Ovary (tissue), 9 donors: Measurements from ENCODE around the gene ESYT2. TPM values are rescaled to one million over a fixed set of nuclear protein-coding genes. Genes with fewer than 3 reads are reported as not detected.

Source experiments
- DNase-seq, 5 donors: peaks; one replicate each; pipeline ENCODE4 v3.0.0-alpha.2; 2019 to 2020
- H3K27ac ChIP-seq, 2 donors: fragments of 200-600 bp; one replicate each; pipeline versions ENCODE4 v1.5.1 to v1.8.0; 2019 to 2022
- H3K27me3 ChIP-seq: fragments of 200-600 bp; one replicate; pipeline ENCODE4 v1.8.0; 2022
- H3K36me3 ChIP-seq: fragments of 200-600 bp; sonication (generic); one replicate; pipeline ENCODE4 v1.5.1; 2019
- H3K4me1 ChIP-seq: one replicate; pipeline ENCODE4 v1.8.1; 2013; ENCODE audit warnings: mild to moderate bottlenecking, moderate library complexity; ENCODE audit not compliant: insufficient read depth
- H3K4me3 ChIP-seq: fragments of 200-600 bp; sonication (generic); one replicate; pipeline ENCODE4 v1.5.1; 2017
- H3K9me3 ChIP-seq, 2 donors: fragments of 200-600 bp in 1 of 2; sonication (generic) in 1 of 2; one replicate each; pipeline versions ENCODE4 v1.5.1 to v1.8.1; 2013 to 2019; ENCODE audit warnings: mild to moderate bottlenecking in 1 of 2, moderate library complexity in 1 of 2
- CTCF ChIP-seq, 3 donors: fragments of 450-650 bp in 2 of 3; fragments of 200-600 bp in 1 of 3; IDR thresholded peaks; one replicate each; pipeline versions ENCODE4 v1.5.1 to v1.8.0; 2016 to 2022; ENCODE audit warnings: antibody characterized with exemption in 3 of 3, mild to moderate bottlenecking in 1 of 3
- EP300 ChIP-seq: sonication (generic); formaldehyde crosslinking; IDR thresholded peaks from one replicate; pipeline ENCODE4 v1.6.1; 2017; ENCODE audit warnings: antibody characterized with exemption
- POLR2A ChIP-seq: fragments of 450-650 bp; IDR thresholded peaks from one replicate; pipeline ENCODE4 v1.6.1; 2017; ENCODE audit warnings: antibody characterized with exemption, mild to moderate bottlenecking, moderate library complexity
- WGBS, 3 donors: extraction: QIAGEN DNeasy Blood & Tissue Kit in 1 of 3; methylation state at CpG; one replicate each; pipeline versions ENCODE4 v1.1.5 to v1.1.7; 2013 to 2017; 5-methylcytosine and 5-hydroxymethylcytosine counted together
- intact Hi-C, 4 donors: fragments of 100-400 bp; cut with DNase I; formaldehyde crosslinking; loops; one replicate each; pipeline versions ENCODE4 v1.11.0 to v1.15.1; 2022 to 2023
- polyA plus RNA-seq, 2 donors: library from polyadenylated mRNA; stranded (reverse); fragments of 200-250 nt in 1 of 2; fragments of 350-450 nt in 1 of 2; fragmentation: Illumina TruSeq in 1 of 2; extraction: RNeasy Lipid Tissue Mini Kit (QIAGEN cat#74804) in 1 of 2; gene quantifications; one replicate each; pipeline ENCODE4 v1.2.3, GENCODE V29; 2013 to 2014
- total RNA-seq, 7 donors: library from RNA; depleted of rRNA in 2 of 7; stranded (reverse); fragments of >200 nt in 2 of 7; fragmentation: NEBNext Ultra II Directional in 3 of 7; extraction: Animal tissue kit (Norgen Biotek cat#: 25700) in 3 of 7; gene quantifications; one replicate each; pipeline versions ENCODE4 v1.1.0 to v1.2.4, GENCODE V29; 2016 to 2023
- donor health status: DM: no; HTN: no; CAD: no; lungs with moderate emphysema.
- donor health status: DM: no; HTN: no; CAD: no.
- donor health status: Bipolar disorder and iron deficiency.
- donor health status: DM: yes; HTN: yes; CAD: no.
- donor health status: DM: no; HTN: no; CAD: no.
- donor health status: DM: yes; HTN: yes; CAD: no.

ESYT2 gene
- total and polyA plus RNA-seq, 9 donors = 42.7 to 147 (median 91.6) TPM

GRCh38 chr7:158738841-158739240 is 90.5 kb downstream of the ESYT2 start:
- TF ChIP-seq CTCF (IDR thresholded peaks at IDR 0.05) (no peak), POLR2A (no peak)
- Histone ChIP-seq H3K27ac (no peak overlapping the region), H3K36me3 (no peaks in the 10 kb centered on the region)

GRCh38 chr7:158737064-158737695 is 92.1 kb downstream of the ESYT2 start:
- 78 to 85% (median 84%) methylated on average over 19 of the region's 19 CpGs for WGBS, 3 donors
- H3K27me3 ChIP-seq = no peaks in the 10 kb centered on the region
- H3K36me3 ChIP-seq = no peaks in the 10 kb centered on the region
- H3K4me1 ChIP-seq = peaks cover 5% of the 10 kb centered on the region
- H3K27ac ChIP-seq = no peak overlapping the region
- no peak overlapping the region for H3K4me3 ChIP-seq
- intact Hi-C loops = loop anchor here in 1 of 4 donors (10.0 kb wide), 1 partner anchor 78 kb away; no protein-coding TSS in a partner anchor
- no peak for DNase-seq
- H3K9me3 ChIP-seq = no peaks in the 10 kb centered on the region
- TF ChIP-seq POLR2A (no peak), CTCF (IDR thresholded peaks at IDR 0.05) (no peak), EP300 (no peak)

More at GRCh38 chr7:158738841-158739240, 90.5 kb downstream of the ESYT2 start:
- intact Hi-C loops = loop anchor here in 1 of 4 donors (10.0 kb wide), 1 partner anchor 76 kb away; no protein-coding TSS in a partner anchor
- DNase-seq = no peak
- Histone ChIP-seq H3K4me3 (no peak overlapping the region), H3K4me1 (peaks cover 5% of the 10 kb centered on the region), H3K27me3 (no peaks in the 10 kb centered on the region), H3K9me3 (no peaks in the 10 kb centered on the region)
- 77 to 89% (median 78%) methylated on average over 15 of the region's 15 CpGs for WGBS, 3 donors

GRCh38 chr7:158735935-158736334 is 93.4 kb downstream of the ESYT2 start:
- Histone ChIP-seq H3K27ac (no peak overlapping the region), H3K36me3 (no peaks in the 10 kb centered on the region)
- 33 to 81% (median 68%) methylated on average over 12 of the region's 12 CpGs for WGBS, 3 donors

GRCh38 chr7:158734861-158735260 is 94.4 kb downstream of the ESYT2 start:
- intact Hi-C loops = loop anchor here in 1 of 4 donors (10.0 kb wide), 1 partner anchor 80 kb away; no protein-coding TSS in a partner anchor
- no peaks in the 10 kb centered on the region for H3K9me3 ChIP-seq
- TF ChIP-seq CTCF (IDR thresholded peaks at IDR 0.05) (no peak), POLR2A (no peak), EP300 (no peak)
- H3K27me3 ChIP-seq = no peaks in the 10 kb centered on the region
- no peak overlapping the region for H3K27ac ChIP-seq
- H3K36me3 ChIP-seq = no peaks in the 10 kb centered on the region
- peaks cover 3% of the 10 kb centered on the region for H3K4me1 ChIP-seq
- H3K4me3 ChIP-seq = no peak overlapping the region
- DNase-seq = no peak
- WGBS, 3 donors = 59 to 90% (median 81%) methylated on average over 6 of the region's 6 CpGs

More at GRCh38 chr7:158735935-158736334, 93.4 kb downstream of the ESYT2 start:
- H3K4me1 ChIP-seq = peaks cover 5% of the 10 kb centered on the region
- H3K4me3 ChIP-seq = no peak overlapping the region
- TF ChIP-seq EP300 (no peak), POLR2A (no peak), CTCF (IDR thresholded peaks at IDR 0.05) (no peak)
- intact Hi-C loops = loop anchor here in 1 of 4 donors (10.0 kb wide), 1 partner anchor 79 kb away; no protein-coding TSS in a partner anchor
- H3K9me3 ChIP-seq = no peaks in the 10 kb centered on the region
- DNase-seq = no peak
- no peaks in the 10 kb centered on the region for H3K27me3 ChIP-seq
